ENCODE results near the gene CLIC3. TPM values are rescaled to one million over a fixed set of nuclear protein-coding genes. Genes with fewer than 3 reads are reported as not detected.

Gene CLIC3
- total RNA-seq, 4 donors from 2014 or later = 0.36 TPM; not detected in 3

DNA sequence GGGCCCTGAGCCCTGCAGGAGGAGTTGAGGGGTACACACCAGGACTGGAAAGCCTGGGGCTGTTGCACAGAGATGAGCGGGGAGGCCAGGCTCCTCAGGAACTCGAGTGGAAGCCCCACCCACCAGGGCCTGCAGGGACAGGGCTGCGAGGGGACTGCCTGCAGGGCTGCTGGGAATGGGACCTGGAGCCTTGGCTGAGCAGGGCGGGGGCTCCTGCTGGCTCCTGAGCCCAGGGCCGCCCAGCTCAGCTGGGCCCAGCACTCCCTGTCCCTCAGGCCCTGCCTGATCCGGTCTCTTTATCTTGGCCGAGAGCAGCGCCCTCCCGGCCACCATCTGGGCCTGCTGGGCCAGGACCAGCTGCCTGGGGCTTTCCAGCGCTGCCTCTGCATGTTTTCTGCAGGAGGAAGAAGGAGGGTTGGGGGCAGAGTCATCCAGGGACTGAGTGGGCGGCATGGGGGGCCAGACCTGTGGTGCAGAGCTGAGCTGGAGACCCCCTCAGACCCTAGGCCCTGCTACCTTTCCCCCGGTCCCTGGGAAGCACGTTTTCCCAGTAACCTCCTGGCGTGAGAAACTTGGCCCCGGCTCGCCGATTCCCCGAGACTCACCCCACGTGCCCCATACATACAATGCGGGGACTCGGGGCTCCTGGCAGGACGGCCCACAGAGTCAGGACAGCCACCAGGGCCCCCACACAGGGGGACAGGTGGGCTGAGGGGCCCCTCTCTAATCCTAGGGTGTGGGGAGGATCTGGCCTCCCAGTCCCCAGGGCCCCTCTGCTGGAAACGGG lies 34.9 kb downstream of the CLIC3 start:
- H3K27ac ChIP-seq = no peak overlapping the region
- TF ChIP-seq, protein P1, sequence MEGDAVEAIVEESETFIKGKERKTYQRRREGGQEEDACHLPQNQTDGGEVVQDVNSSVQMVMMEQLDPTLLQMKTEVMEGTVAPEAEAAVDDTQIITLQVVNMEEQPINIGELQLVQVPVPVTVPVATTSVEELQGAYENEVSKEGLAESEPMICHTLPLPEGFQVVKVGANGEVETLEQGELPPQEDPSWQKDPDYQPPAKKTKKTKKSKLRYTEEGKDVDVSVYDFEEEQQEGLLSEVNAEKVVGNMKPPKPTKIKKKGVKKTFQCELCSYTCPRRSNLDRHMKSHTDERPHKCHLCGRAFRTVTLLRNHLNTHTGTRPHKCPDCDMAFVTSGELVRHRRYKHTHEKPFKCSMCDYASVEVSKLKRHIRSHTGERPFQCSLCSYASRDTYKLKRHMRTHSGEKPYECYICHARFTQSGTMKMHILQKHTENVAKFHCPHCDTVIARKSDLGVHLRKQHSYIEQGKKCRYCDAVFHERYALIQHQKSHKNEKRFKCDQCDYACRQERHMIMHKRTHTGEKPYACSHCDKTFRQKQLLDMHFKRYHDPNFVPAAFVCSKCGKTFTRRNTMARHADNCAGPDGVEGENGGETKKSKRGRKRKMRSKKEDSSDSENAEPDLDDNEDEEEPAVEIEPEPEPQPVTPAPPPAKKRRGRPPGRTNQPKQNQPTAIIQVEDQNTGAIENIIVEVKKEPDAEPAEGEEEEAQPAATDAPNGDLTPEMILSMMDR (IDR thresholded peaks at IDR 0.05 in 4 of 5, conservative IDR thresholded peaks at IDR 0.05 in 1 of 5) = no peak
- TF ChIP-seq POLR2A (IDR thresholded peaks at IDR 0.05) = no peak
- intact Hi-C loops (cut with DNase I; ENCODE audit: low total_unique reads) (no loop called here), in situ Hi-C loops (cut with MboI; ENCODE audit: low sequenced_read_pairs in 4 of 4) (no loop called here)
- H3K4me1 ChIP-seq = no peaks in the 10 kb centered on the region
- no peaks in the 10 kb centered on the region for H3K9me3 ChIP-seq
- DNase-seq (no peak), ATAC-seq (no peak)
- H3K36me3 ChIP-seq = no peaks in the 10 kb centered on the region
- H3K4me3 ChIP-seq = no peak overlapping the region
- peaks cover 0 to 6% (median 0%) of the 10 kb centered on the region in 3 donors for H3K27me3 ChIP-seq

DNA sequence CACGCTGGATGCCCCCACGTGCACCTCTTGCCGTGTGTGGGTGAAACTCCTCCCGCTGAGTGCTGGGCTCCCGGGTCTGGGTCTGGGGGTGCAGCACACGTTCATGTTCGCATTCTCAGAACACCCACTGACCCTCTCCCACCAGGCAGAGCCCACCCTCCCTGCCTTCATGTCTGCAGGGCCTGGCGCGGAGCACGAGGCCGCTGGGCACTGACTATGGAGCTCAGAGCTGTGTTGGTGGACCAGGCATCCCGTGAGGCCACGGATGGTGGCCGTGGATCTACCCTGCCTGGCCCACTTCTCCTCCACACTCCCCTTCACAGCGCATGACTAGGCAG lies 35.5 kb downstream of the CLIC3 start:
- Histone ChIP-seq H3K36me3 (no peaks in the 10 kb centered on the region), H3K9me3 (no peaks in the 10 kb centered on the region), H3K4me3 (no peak overlapping the region), H3K27ac (no peak overlapping the region), H3K4me1 (no peaks in the 10 kb centered on the region), H3K27me3 (peaks cover 0 to 3% (median 0%) of the 10 kb centered on the region in 3 donors)
- in situ Hi-C loops (cut with MboI; ENCODE audit: low sequenced_read_pairs in 4 of 4) (no loop called here), intact Hi-C loops (cut with DNase I; ENCODE audit: low total_unique reads) (no loop called here)
- TF ChIP-seq, protein P1 (IDR thresholded peaks at IDR 0.05 in 4 of 5, conservative IDR thresholded peaks at IDR 0.05 in 1 of 5) = no peak
- TF ChIP-seq POLR2A (IDR thresholded peaks at IDR 0.05) = no peak
- DNase-seq (no peak), ATAC-seq (no peak)

DNA sequence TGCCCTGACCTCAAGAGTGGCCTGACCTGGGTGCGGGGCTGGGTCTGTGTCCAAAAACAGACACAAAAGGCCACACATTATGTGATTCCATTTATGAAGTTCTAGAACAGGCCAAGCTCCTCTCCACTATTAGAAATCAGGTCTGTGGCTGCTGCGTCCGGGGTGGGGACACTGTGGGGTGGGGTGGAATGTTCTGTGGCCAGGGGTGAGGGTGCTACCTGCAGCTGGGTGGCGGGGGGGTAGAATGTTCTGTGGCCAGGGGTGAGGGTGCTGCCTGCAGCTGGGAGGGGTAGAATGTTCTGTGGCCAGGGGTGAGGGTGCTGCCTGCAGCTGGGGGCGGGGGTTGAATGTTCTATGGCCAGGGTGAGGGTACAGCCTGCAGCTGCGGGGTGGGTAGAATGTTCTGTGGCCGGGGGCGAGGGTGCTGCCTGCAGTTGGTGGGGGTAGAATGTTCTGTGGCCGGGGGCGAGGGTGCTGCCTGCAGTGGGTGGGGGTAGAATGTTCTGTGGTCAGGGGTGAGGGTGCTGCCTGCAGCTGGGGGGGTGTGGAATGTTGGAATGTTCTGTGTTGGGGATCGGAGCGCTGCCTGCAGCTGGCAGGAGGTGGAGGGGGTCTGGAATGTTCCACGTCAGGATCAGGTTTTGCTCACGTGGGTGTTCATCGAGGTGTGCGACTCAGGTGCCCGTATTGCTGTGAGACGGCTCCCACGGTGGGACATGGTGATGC lies 36.0 kb downstream of the CLIC3 start:
- Histone ChIP-seq H3K9me3 (no peaks in the 10 kb centered on the region), H3K36me3 (no peaks in the 10 kb centered on the region), H3K27ac (no peak overlapping the region), H3K27me3 (no peaks in the 10 kb centered on the region), H3K4me1 (no peaks in the 10 kb centered on the region), H3K4me3 (no peak overlapping the region)
- intact Hi-C loops (cut with DNase I; ENCODE audit: low total_unique reads) (no loop called here), in situ Hi-C loops (cut with MboI; ENCODE audit: low sequenced_read_pairs in 4 of 4) (no loop called here)
- ATAC-seq = no peak
- TF ChIP-seq, protein P1 (IDR thresholded peaks at IDR 0.05 in 4 of 5, conservative IDR thresholded peaks at IDR 0.05 in 1 of 5) = no peak
- TF ChIP-seq POLR2A (IDR thresholded peaks at IDR 0.05) = no peak
- no peak for DNase-seq

DNA sequence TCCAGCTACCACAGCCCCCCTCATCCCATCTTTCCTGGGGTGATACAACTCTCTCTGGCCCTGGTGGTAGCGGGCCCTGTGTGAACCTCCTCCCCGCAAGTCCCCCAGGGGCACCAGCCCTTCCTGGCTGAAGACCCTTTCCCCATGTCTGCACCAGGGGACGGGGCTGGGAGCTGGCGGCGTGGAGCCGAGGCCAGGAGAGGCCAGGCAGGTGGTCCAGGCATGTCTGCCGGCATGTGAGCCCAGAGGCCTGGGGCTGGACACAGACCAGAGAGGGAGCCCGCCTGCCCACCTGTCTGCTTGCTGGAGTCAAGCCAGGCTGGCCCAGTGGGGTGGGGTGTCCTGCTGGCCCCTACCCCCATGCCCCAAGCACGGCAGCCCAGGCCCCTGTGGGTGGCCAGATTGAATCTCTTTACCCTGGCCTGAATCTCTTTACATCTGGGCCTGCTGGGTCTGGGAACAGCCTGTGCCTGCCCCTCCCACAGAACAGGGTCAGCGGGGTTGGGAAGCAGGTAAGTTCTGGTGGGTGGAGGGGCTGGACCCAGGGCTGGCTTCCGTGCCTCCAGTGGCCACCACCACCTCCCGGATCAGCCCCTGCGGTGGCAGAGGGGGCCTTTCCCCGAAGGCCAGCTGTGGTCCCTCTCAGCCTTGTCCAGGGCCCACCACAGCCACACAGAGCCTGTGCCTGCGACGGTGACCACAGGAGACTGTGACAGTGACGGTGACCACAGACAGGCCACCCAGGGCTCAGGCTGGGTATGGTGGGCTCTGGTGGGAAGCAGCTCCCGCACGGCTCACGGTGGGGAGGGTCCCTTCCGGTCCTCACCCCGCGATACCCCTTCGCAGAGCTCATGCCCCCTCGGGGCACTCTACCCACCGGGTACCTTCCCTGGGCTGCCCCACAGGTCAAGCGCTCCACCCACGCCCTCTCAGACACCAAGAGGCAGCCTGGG lies 37.2 kb downstream of the CLIC3 start:
- no peaks in the 10 kb centered on the region for H3K4me1 ChIP-seq
- ATAC-seq (no peak), DNase-seq (no peak)
- no peak overlapping the region for H3K27ac ChIP-seq
- in situ Hi-C loops (cut with MboI; ENCODE audit: low sequenced_read_pairs in 4 of 4) = no loop called here
- no peaks in the 10 kb centered on the region for H3K27me3 ChIP-seq
- no peak overlapping the region for H3K4me3 ChIP-seq
- H3K36me3 ChIP-seq = no peaks in the 10 kb centered on the region
- H3K9me3 ChIP-seq = no peaks in the 10 kb centered on the region
- TF ChIP-seq, protein P1 (IDR thresholded peaks at IDR 0.05 in 4 of 5, conservative IDR thresholded peaks at IDR 0.05 in 1 of 5) = no peak
- no peak for TF ChIP-seq POLR2A (IDR thresholded peaks at IDR 0.05)
- intact Hi-C loops (cut with DNase I; ENCODE audit: low total_unique reads) = no loop called here
